ENCODE results near the gene UNC13B.
A peak's percentile ranks its signal among the peaks of the same experiment; 100 is the strongest.

Gene UNC13B

DNA sequence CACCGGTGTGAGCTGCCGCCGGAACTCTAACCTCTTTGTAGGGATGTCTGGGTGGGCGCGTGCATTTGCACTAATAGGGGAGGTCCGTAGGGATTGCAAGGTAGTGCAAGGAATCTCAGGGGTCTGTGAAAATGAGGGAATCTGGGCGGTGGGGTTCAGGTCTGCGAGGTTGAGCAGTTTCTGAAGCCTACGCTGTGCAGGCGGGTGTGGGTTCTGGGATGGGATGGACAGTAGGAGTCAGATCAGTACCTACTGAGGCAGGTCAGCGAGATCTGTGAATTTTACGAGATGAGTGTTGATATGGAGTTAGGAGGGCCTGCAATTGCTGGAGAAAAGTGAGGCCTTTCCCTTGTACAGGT lies 45.3 kb upstream of the UNC13B start:
- TF ChIP-seq YY1 (IDR thresholded peaks at IDR 0.05; ENCODE audit: insufficient read depth, insufficient read length) (no peak), ZNF274 (IDR thresholded peaks at IDR 0.05; ENCODE audit: low read depth, low read length) (no peak), SUZ12 (IDR thresholded peaks at IDR 0.05; ENCODE audit: extremely low read depth, insufficient read depth, insufficient read length) (no peak)
- Histone ChIP-seq H3K9ac (ENCODE audit: insufficient read length, low read depth) (peak overlapping the region; percentile 71), H3K4me3 (ENCODE audit: insufficient read length, low read depth) (peak overlapping the region; percentile 54), H3K27me3 (ENCODE audit: insufficient read depth, insufficient read length) (no peaks in the 10 kb centered on the region), H3K36me3 (ENCODE audit: insufficient read depth, insufficient read length, low read length) (no peaks in the 10 kb centered on the region), H3K9me3 (ENCODE audit: insufficient read depth, low read length) (no peaks in the 10 kb centered on the region), H3K4me1 (ENCODE audit: insufficient read depth, insufficient read length) (peaks cover 12% of the 10 kb centered on the region)
- no peak for DNase-seq (ENCODE audit: low read depth, low spot score)

DNA sequence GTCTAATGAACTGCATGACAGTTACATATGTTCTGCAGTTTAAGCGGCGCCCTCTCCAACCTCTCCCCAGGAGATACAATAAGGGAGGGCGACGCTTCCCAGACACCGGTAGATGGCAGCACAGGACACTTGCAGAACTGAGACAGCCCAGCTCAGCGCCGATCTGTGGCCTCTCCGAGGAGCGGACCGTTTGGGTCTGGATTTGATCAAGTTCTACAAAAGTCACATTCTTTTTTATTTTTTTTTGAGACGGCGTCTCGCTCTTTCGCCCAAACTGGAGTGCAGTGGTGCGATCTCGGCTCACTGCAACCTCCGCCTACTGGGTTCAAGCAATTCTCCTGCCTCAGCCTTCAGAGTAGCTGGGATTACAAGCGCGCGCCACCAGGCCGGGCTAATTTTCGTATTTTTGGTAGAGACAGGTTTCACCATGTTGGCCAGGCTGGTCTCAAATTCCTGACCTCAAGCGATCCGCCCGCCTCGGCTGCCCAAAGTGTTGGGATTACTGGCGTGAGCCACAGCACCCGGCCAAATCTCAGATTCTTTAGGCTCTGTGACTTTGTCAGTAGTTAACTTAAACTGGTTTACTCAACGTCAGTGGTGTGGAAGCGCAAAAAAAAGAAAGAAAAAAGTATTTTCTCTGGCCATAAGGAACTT lies 44.8 kb upstream of the UNC13B start:
- Histone ChIP-seq H3K4me3 (ENCODE audit: insufficient read length, low read depth) (peak overlapping the region; percentile 54), H3K36me3 (ENCODE audit: insufficient read depth, insufficient read length, low read length) (no peaks in the 10 kb centered on the region), H3K27me3 (ENCODE audit: insufficient read depth, insufficient read length) (no peaks in the 10 kb centered on the region), H3K4me1 (ENCODE audit: insufficient read depth, insufficient read length) (peaks cover 12% of the 10 kb centered on the region), H3K9me3 (ENCODE audit: insufficient read depth, low read length) (no peaks in the 10 kb centered on the region), H3K9ac (ENCODE audit: insufficient read length, low read depth) (peak overlapping the region; percentile 71)
- peak; percentile 86 for DNase-seq (ENCODE audit: low read depth, low spot score)
- TF ChIP-seq SUZ12 (IDR thresholded peaks at IDR 0.05; ENCODE audit: extremely low read depth, insufficient read depth, insufficient read length) (no peak), YY1 (IDR thresholded peaks at IDR 0.05; ENCODE audit: insufficient read depth, insufficient read length) (no peak), ZNF274 (IDR thresholded peaks at IDR 0.05; ENCODE audit: low read depth, low read length) (no peak)

DNA sequence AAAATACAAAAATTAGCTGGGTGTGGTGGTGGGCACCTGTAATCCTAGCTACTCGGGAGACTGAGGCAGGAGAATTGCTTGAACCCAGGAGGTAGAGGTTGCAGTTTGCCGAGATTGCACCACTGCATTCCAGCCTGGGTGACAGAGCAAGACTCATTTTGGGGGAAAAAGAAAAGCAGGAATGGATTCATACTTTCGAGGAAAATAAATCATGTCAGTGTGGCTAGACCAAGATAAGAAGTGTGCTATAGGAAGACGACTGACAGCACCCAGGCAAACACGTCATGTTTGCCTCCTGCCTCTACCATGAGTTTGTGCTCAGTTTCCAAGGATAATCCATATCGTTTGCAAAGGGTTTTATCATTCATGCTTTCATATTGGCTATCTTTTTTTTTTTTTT lies 26.9 kb upstream of the UNC13B start:
- Histone ChIP-seq H3K4me1 (ENCODE audit: insufficient read depth, insufficient read length) (no peaks in the 10 kb centered on the region), H3K4me3 (ENCODE audit: insufficient read length, low read depth) (no peak overlapping the region), H3K9ac (ENCODE audit: insufficient read length, low read depth) (no peak overlapping the region), H3K27me3 (ENCODE audit: insufficient read depth, insufficient read length) (no peaks in the 10 kb centered on the region), H3K36me3 (ENCODE audit: insufficient read depth, insufficient read length, low read length) (no peaks in the 10 kb centered on the region), H3K9me3 (ENCODE audit: insufficient read depth, low read length) (peaks cover 25% of the 10 kb centered on the region)
- DNase-seq (ENCODE audit: low read depth, low spot score), result no peak
- TF ChIP-seq ZNF274 (IDR thresholded peaks at IDR 0.05; ENCODE audit: low read depth, low read length), result no peak
- no peak for TF ChIP-seq YY1 (IDR thresholded peaks at IDR 0.05; ENCODE audit: insufficient read depth, insufficient read length)
- TF ChIP-seq SUZ12 (IDR thresholded peaks at IDR 0.05; ENCODE audit: extremely low read depth, insufficient read depth, insufficient read length), result no peak

DNA sequence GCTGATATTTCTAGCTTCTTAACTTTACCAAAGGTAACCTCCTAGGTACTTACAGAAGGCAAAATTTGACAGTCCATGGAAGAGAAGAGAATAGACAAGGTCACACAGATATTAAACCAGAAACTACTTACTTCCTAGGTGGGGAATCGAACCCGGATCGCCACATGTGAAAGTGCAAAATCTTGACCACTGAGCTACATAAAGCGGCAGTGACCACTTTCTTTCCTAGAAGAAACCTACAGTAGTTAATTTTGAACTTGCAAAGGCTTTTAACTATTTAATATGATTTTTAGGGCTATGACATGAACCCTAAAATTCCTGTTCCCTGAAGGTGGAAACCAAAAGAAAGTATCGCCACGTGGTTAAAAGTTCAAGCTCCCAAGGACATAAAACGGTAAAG lies 25.8 kb upstream of the UNC13B start:
- Histone ChIP-seq H3K4me3 (ENCODE audit: insufficient read length, low read depth) (no peak overlapping the region), H3K9me3 (ENCODE audit: insufficient read depth, low read length) (peaks cover 18% of the 10 kb centered on the region), H3K4me1 (ENCODE audit: insufficient read depth, insufficient read length) (no peaks in the 10 kb centered on the region), H3K9ac (ENCODE audit: insufficient read length, low read depth) (no peak overlapping the region), H3K36me3 (ENCODE audit: insufficient read depth, insufficient read length, low read length) (no peaks in the 10 kb centered on the region), H3K27me3 (ENCODE audit: insufficient read depth, insufficient read length) (no peaks in the 10 kb centered on the region)
- no peak for DNase-seq (ENCODE audit: low read depth, low spot score)
- TF ChIP-seq SUZ12 (IDR thresholded peaks at IDR 0.05; ENCODE audit: extremely low read depth, insufficient read depth, insufficient read length) (no peak), YY1 (IDR thresholded peaks at IDR 0.05; ENCODE audit: insufficient read depth, insufficient read length) (no peak), ZNF274 (IDR thresholded peaks at IDR 0.05; ENCODE audit: low read depth, low read length) (no peak)

DNA sequence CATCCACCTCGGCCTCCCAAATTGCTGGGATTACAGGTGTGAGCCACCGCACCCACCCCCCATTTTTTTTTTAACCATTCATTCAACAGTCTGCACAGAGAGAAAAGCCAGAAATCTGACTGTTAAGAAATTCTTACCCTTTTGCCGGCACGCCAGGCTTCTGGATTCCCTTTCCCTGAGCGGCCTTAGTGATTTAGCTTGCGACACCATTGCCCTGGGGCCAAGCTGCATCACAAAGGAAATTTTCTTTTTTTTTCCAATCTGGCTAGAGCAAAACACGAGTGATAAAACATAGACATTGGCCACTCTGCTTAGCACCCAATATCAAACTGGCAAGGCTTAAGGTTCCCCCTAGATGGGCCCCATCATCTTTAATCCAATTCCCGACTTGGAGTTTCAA lies 24.9 kb upstream of the UNC13B start:
- Histone ChIP-seq H3K9me3 (ENCODE audit: insufficient read depth, low read length) (peaks cover 23% of the 10 kb centered on the region), H3K4me3 (ENCODE audit: insufficient read length, low read depth) (no peak overlapping the region), H3K36me3 (ENCODE audit: insufficient read depth, insufficient read length, low read length) (no peaks in the 10 kb centered on the region), H3K27me3 (ENCODE audit: insufficient read depth, insufficient read length) (no peaks in the 10 kb centered on the region), H3K4me1 (ENCODE audit: insufficient read depth, insufficient read length) (no peaks in the 10 kb centered on the region), H3K9ac (ENCODE audit: insufficient read length, low read depth) (no peak overlapping the region)
- DNase-seq (ENCODE audit: low read depth, low spot score), result no peak
- TF ChIP-seq ZNF274 (IDR thresholded peaks at IDR 0.05; ENCODE audit: low read depth, low read length) (no peak), SUZ12 (IDR thresholded peaks at IDR 0.05; ENCODE audit: extremely low read depth, insufficient read depth, insufficient read length) (no peak), YY1 (IDR thresholded peaks at IDR 0.05; ENCODE audit: insufficient read depth, insufficient read length) (no peak)

DNA sequence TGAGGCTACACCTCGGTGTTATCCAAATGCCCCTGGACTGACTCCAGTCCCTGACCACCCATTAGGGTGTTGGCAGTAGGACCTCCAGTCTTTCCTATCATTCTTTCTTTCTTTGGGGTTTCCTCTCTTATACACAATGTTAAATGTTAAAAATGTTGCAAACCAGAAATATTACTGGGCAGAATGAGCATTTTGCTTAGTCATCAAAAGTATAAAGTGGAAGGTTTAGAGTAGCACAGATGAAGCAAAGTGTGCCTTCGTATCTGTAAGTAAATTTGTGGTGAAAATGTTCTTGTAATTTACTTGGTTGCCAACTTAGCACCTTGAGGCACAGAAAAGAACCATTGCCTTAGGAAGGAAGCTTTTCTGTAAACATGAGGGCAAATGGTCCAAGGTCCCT lies 21.7 kb upstream of the UNC13B start:
- no peak overlapping the region for H3K4me3 ChIP-seq (ENCODE audit: insufficient read length, low read depth)
- DNase-seq (ENCODE audit: low read depth, low spot score), result no peak
- no peak overlapping the region for H3K9ac ChIP-seq (ENCODE audit: insufficient read length, low read depth)
- no peaks in the 10 kb centered on the region for H3K36me3 ChIP-seq (ENCODE audit: insufficient read depth, insufficient read length, low read length)
- TF ChIP-seq YY1 (IDR thresholded peaks at IDR 0.05; ENCODE audit: insufficient read depth, insufficient read length) (no peak), ZNF274 (IDR thresholded peaks at IDR 0.05; ENCODE audit: low read depth, low read length) (no peak), SUZ12 (IDR thresholded peaks at IDR 0.05; ENCODE audit: extremely low read depth, insufficient read depth, insufficient read length) (no peak)
- H3K27me3 ChIP-seq (ENCODE audit: insufficient read depth, insufficient read length), result no peaks in the 10 kb centered on the region
- peaks cover 41% of the 10 kb centered on the region for H3K9me3 ChIP-seq (ENCODE audit: insufficient read depth, low read length)
- H3K4me1 ChIP-seq (ENCODE audit: insufficient read depth, insufficient read length), result no peaks in the 10 kb centered on the region

DNA sequence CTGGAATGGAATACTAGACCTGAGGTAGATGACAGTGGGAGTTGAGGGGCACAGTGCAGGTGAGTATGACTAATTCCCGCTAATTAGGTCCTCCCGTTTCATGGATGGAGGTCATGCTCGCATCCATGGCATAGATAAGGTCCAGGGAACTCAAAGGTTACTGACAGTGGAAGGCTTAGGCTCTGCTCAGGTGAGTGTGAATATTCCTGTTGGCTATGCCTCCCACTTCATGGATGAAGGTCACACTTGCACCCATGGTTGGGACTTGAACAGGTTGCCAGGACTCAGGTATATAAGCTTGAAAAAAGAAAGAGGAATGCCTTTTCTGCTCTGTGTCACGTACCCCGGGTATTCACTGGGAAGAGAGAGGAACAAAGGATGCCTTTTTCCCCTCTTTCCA lies 19.8 kb upstream of the UNC13B start:
- peaks cover 57% of the 10 kb centered on the region for H3K9me3 ChIP-seq (ENCODE audit: insufficient read depth, low read length)
- no peaks in the 10 kb centered on the region for H3K4me1 ChIP-seq (ENCODE audit: insufficient read depth, insufficient read length)
- H3K36me3 ChIP-seq (ENCODE audit: insufficient read depth, insufficient read length, low read length), result no peaks in the 10 kb centered on the region
- TF ChIP-seq SUZ12 (IDR thresholded peaks at IDR 0.05; ENCODE audit: extremely low read depth, insufficient read depth, insufficient read length), result no peak
- H3K27me3 ChIP-seq (ENCODE audit: insufficient read depth, insufficient read length), result no peaks in the 10 kb centered on the region
- H3K9ac ChIP-seq (ENCODE audit: insufficient read length, low read depth), result no peak overlapping the region
- no peak for DNase-seq (ENCODE audit: low read depth, low spot score)
- H3K4me3 ChIP-seq (ENCODE audit: insufficient read length, low read depth), result no peak overlapping the region
